Esophagus muscularis mucosa (tissue), 4 donors: ENCODE data around the gene SHMT2.

ENCODE experiments used
- EP300 ChIP-seq: sonication (generic); formaldehyde crosslinking; IDR thresholded peaks from one replicate; pipeline ENCODE4 v1.6.1; 2017; ENCODE audit warnings: antibody characterized with exemption
- POLR2A ChIP-seq: fragments of 450-650 bp; IDR thresholded peaks from one replicate; pipeline ENCODE4 v1.6.1; 2017; ENCODE audit warnings: antibody characterized with exemption, moderate library complexity, mild to moderate bottlenecking, low read depth
- POLR2AphosphoS5 ChIP-seq, 2 donors: sonication (generic); formaldehyde crosslinking; IDR thresholded peaks; one replicate each; pipeline ENCODE4 v1.6.1; 2017; ENCODE audit warnings: antibody characterized with exemption in 2 of 2
- TF ChIP-seq, protein P1 (sequence below), 3 experiments: fragments of 200-600 bp in 2 of 3; fragments of 450-650 bp in 1 of 3; sonication (generic) in 2 of 3; IDR thresholded peaks; one replicate each; pipeline ENCODE4 v1.5.1; 2017 to 2019; ENCODE audit warnings: antibody characterized with exemption in 3 of 3, mild to moderate bottlenecking in 2 of 3, moderate library complexity in 1 of 3

DNA sequence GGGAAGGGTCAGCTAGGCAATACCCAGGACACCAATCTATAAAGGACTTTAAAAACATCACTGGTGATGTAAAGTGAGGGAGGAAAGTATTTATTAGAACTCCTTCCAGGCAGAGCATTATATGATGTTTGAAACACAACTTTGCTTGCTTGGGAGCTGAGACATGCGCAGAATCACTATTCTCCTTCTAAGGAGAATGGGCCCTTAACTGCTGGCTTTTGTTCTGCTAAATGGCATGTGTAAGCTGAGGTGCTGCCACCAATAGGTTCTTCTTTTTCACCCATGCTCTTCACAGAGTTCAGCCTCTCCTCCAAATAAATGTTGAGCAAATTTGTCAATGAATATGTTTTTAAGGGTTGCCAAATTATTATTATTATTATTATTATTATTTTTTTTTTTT is 17.5 kb downstream of the SHMT2 start:
- TF ChIP-seq POLR2A = no peak
- TF ChIP-seq, protein P1, sequence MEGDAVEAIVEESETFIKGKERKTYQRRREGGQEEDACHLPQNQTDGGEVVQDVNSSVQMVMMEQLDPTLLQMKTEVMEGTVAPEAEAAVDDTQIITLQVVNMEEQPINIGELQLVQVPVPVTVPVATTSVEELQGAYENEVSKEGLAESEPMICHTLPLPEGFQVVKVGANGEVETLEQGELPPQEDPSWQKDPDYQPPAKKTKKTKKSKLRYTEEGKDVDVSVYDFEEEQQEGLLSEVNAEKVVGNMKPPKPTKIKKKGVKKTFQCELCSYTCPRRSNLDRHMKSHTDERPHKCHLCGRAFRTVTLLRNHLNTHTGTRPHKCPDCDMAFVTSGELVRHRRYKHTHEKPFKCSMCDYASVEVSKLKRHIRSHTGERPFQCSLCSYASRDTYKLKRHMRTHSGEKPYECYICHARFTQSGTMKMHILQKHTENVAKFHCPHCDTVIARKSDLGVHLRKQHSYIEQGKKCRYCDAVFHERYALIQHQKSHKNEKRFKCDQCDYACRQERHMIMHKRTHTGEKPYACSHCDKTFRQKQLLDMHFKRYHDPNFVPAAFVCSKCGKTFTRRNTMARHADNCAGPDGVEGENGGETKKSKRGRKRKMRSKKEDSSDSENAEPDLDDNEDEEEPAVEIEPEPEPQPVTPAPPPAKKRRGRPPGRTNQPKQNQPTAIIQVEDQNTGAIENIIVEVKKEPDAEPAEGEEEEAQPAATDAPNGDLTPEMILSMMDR (IDR thresholded peaks at IDR 0.05) = no peak
- TF ChIP-seq POLR2AphosphoS5 (IDR thresholded peaks at IDR 0.05) = no peak
- no peak for TF ChIP-seq EP300
